HFF-Myc (cell line): ENCODE measurements around the gene KCNN1.
A peak's percentile ranks its signal among the peaks of the same experiment; 100 is the strongest.
"Not testable (repeated sequence)": the region's sequence is repeated elsewhere in the genome, so short reads cannot be mapped to it uniquely, and the experiment has no call there.

Experiments
- DNase-seq: peaks from one replicate; pipeline ENCODE4 v3.0.0-alpha.2; 2011; ENCODE audit warnings: low read depth; ENCODE audit errors: extremely low read depth
- H3K4me3 ChIP-seq: replicated peaks from 2 replicates; pipeline ENCODE4 v1.5.1; 2011; ENCODE audit warnings: low read depth, mild to moderate bottlenecking, control low read depth, low read length
- CTCF ChIP-seq: IDR thresholded peaks from 2 replicates; pipeline ENCODE4 v1.5.1; 2012; ENCODE audit warnings: mild to moderate bottlenecking, low read depth, low read length, control low read depth; ENCODE audit errors: missing control alignments

The KCNN1 gene

GRCh38 chr19:17966550-17967256 lies at the start of gene KCNN1:
Gene KCNN1 (plus strand): TSS chr19:17967107. CDS start chr19:17973889, 6,782 bp downstream.
- TF ChIP-seq CTCF: no peak
- no peak for DNase-seq
- H3K4me3 ChIP-seq: no peak within 1 kb of the TSS

- H3K4me3 ChIP-seq, DNase-seq: not testable (repeated sequence)
These were observed 48.8 kb upstream of the KCNN1 start for GRCh38 chr19:17918151-17918550.

- not testable (repeated sequence) for DNase-seq, H3K4me3 ChIP-seq
These were observed 47.8 kb upstream of the KCNN1 start for GRCh38 chr19:17919122-17919521.

- no peak for DNase-seq
- no peak overlapping the region for H3K4me3 ChIP-seq
- TF ChIP-seq CTCF: no peak
These were observed 46.4 kb upstream of the KCNN1 start for GRCh38 chr19:17920527-17920926.

- no peak for TF ChIP-seq CTCF
- no peak for DNase-seq
- H3K4me3 ChIP-seq: no peak overlapping the region
These were observed 44.8 kb upstream of the KCNN1 start for GRCh38 chr19:17922138-17922537.

GRCh38 chr19:17926044-17926443 lies 40.9 kb upstream of the KCNN1 start:
- no peak for TF ChIP-seq CTCF
- no peak overlapping the region for H3K4me3 ChIP-seq
- DNase-seq: no peak

GRCh38 chr19:17929056-17929455 lies 37.9 kb upstream of the KCNN1 start:
- TF ChIP-seq CTCF: no peak
- H3K4me3 ChIP-seq: no peak overlapping the region
- DNase-seq: no peak

- H3K4me3 ChIP-seq: peak overlapping the region; percentile 99
- no peak for DNase-seq
- TF ChIP-seq CTCF: no peak
These were observed 35.2 kb upstream of the KCNN1 start for GRCh38 chr19:17931532-17932191.
